HL-60/S4 (cell line): ENCODE data around the gene MED9.

Source experiments
- in situ Hi-C: fragments of 300-500 bp; cut with MboI; formaldehyde crosslinking; loops from 2 replicates; pipeline ENCODE4 v1.14.3; 2022; ENCODE audit warnings: low sequenced_read_pairs

MED9 gene

DNA sequence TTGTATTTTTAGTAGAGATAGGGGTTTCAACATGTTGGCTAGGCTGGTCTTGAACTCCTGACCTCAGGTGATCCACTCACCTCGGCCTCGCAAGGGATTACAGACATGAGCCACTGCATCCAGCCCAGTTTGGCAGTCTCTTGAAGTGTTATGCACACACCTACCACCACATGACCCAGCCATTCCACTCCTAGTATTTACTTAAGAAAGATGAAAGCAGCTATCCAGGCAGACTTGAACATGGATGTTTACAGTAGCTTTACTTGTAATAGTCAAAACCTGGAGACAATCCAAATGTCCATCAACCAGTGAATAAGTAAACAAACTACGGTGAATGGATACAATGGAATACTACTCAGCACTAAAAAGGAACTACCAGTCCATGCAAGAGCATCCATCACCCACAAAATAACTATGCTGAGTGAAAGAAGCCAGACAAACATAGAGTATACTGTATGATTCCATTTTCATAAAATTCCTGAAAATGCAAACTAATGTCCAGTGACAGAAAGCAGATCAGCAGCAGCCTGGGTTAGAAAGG, 57.2 kb downstream of the MED9 start:
- in situ Hi-C loops, result no loop called here

DNA sequence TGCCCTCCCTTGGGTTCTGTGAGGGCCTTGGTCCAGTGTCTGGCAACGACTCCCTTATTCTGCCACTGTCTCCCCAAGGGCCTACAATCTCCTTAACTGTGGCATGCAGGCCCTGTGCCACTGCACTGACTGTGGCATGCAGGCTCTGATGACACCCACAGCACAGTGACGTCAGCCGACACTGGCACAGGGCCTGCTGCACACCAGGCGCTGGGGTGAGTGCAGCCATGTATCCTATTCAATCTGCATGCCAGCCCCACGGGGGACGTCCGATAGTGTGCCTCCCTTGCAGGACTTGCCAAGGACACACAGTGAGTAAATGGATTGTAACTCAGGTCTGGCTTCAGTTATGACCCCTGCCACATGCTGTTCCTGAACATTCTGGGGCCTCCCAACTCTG, 59.2 kb downstream of the MED9 start:
- in situ Hi-C loops, result no loop called here

DNA sequence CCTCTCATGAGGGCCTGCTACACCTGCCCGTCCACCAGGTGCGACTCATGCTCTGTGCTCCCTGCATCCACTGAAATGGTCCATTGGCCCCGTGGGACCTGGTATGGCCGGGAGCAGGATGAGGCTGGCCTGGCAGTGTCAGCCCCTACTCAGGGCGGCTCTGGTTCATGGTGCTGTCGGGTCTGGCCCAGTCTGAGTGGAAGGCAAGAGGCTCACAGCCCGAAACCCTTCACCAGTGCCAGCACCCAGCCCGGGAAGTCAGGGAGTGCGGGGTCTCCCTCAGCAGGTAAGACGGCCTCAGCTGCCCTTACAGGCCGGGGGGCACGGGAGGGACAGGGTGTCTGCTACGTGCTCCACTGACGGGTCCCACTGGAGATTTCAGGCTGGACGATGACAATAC, 59.9 kb downstream of the MED9 start:
- in situ Hi-C loops, result no loop called here

DNA sequence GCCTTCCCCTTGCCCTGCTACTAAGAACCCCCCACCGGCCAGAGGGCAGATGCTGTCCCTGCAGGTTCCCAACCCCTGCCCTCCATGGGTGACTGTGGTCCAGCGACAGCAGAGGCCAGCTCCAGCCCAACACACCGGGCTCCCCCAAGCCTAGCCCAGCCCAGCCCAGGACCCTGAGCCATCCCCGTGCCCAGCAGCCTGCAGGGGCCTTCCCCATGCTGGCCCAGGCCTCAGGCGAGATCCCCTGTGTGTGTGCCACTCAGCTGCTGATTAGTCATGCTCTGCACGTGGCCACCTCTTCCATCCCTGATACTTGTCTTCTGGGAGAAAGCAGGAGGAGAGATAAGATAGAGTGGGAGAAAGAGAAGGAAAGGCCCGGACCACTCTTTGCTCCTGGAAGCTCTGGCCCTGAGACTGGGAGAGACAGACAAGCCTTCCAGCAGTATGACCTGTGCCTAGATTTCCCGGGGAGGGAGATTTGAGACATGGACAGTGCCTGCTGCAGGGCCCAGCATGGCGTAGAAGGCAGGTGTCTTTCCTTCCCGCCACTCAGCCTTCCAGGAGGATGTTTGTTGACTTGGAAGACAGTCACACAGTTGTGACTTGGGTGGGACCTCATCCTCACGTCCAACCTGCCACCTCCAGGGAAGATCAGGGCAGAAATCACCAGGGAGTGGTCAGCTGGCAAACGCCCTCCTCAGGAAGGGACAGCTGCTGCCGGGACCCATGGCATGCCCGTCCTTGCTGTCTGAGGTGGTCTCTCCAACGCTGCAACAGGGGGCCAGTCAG, 60.7 kb downstream of the MED9 start:
- in situ Hi-C loops, result no loop called here

DNA sequence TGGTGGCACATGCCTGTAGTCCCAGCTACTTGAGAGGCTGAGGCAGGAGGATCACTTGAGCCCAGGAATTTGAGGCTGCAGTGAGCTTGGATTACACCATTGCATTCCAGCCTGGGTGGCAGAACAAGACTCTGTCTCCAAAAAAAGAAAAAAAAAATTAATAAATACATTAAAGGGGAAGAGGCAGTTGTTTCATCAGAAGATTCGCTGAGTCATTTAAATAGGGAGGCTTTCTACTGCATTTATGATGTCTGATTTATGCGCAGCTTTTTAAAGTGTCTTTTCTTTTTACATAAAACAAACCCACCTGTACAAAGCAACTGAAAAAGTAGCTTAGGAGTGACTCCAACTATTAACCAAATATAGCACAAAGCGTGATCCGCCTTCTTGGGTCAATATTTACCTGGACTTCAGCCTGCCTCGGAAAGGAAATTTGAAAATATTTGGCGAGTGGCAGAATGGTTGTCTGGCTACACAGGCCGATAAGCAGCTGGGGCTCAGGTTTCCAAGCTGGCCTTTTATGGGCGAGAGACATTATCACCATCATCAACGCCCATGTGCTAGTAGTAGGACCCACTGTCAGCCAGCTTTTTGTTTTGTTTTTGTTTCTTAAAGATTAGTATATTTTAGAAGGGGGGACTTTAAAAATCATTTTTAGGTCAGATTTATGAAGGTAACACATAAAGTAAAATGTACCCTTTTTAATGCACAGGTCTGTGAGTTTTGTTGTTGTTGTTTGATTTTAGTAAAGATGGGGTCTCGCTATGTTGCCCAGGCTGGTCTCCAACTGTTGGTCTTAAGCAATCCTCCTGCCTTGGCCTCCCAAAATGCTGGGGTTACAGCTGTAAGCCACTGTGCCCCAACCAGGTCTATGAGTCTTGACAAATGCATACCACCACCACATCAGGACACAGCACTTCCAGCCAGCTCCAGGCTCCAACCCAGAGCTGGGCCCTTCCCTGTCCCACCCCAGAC, 61.9 kb downstream of the MED9 start:
- in situ Hi-C loops, result no loop called here

DNA sequence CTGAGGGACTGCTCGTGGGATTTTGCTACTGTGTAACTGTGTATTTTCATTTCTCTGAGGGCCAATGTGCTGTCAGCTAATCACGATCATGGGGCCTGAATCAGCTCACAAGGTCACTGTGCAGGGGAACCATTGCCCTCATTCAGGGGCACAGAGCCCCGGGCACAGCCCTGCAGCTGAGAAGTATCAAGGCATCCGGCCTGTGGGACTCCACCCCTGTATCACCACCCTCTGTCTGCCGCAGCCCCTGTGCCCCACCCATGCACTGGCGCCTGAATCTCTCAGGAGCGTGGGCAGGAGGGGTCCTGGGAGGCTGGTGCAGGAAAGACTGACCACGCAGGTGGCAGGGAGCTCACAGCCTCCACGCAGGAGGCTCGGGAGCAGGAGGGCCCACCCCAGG, 62.8 kb downstream of the MED9 start:
- in situ Hi-C loops, result no loop called here

DNA sequence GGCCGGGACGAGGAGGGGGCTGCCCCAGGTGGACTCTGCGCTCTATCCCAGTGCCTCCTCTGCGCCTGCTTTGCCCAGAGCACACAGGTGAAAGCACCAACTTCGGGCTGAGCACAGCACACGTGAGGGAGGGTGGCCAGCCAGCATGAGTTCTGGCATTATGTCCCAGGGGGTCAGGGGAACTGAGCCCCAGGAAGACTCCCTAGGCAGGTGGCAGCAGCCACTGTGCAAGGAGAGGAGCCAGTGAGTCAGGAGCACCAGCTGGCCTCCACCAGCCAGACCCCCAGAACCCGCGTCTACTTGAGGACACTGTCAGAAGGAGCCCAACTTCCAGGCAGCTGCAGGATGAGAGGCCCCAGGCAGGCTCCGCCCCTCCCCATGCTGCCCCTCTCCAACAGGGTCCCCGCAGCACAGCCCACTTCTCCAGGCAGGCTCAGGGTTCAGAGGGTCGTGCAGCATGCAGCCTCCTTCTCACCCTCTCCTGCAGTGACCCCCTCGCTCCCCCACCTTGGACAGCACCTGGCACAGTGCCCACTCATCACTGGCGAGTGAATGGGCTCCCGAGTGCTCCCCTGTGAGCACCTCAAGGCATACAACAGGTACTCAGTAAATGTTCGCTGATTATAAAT, 63.6 kb downstream of the MED9 start:
- in situ Hi-C loops, result no loop called here

DNA sequence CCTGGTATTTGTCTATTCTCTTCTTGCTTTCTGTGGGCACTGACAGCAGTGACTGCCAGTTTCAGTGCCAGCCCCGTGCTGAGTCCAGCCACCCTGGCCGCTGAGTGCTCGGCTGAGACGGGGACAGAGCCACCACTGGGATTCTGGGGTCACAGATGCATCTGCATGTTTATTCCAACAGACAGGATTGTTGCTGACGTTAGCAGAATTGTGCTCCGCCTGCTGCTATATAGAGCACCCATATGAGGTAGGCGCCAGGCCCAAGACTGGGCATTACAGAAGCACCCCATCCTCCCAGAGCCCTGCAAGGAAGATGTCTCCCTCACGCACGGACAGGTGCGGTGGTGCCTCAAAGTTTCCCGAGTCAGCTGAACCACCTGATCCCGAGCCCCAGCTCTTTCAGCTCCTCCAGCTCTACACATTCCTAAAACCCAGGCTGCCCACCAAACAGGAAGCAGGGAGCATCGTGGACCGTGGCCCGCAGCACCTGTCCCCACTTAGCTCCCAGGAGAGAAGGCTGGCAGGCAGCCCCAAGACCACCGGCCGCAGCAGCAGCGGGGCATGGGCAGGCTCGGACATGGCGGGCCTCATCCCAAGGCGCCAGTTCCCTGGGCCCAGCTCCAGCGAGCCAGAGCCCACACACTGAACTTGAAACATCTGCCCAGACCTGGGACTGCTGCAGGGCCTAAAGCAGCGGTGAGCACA, 64.3 kb downstream of the MED9 start:
- in situ Hi-C loops, result no loop called here

DNA sequence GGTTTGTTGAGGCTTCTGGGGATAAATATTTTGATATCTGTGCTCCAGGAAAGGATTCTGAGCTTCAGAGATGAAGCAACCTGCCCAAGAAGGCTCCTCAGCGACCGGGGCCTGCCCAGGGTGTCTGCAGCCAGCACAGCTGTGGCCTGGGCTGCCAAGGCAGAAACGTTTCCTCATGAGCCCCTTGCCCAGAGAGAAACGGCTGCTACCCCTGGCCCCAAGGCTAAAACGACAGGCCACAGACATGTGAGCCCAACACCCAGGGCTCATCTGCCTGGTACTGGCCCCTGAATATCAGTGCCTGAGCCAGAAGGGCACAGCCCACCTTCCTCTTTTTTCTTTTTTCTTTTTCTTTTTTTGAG, 64.8 kb downstream of the MED9 start:
- in situ Hi-C loops, result no loop called here
